HCT116 (cell line): ENCODE results near the gene RELL1. TPM values are rescaled to one million over a fixed set of nuclear protein-coding genes. Genes with fewer than 3 reads are reported as not detected.

ENCODE experiments used
- CBX3 ChIP-seq: IDR thresholded peaks from 2 replicates; pipeline ENCODE4 v1.6.1; 2012; ENCODE audit warnings: low read depth
- CEBPB ChIP-seq: IDR thresholded peaks from 2 replicates; pipeline ENCODE4 v1.6.1; 2012; ENCODE audit warnings: low read depth
- ELF1 ChIP-seq: IDR thresholded peaks from 2 replicates; pipeline ENCODE4 v1.6.1; 2012; ENCODE audit warnings: low read depth, borderline replicate concordance
- EZH2 ChIP-seq: fragments of 200-600 bp; sonication (generic); IDR thresholded peaks from 2 replicates; pipeline ENCODE4 v1.6.1; 2017; ENCODE audit warnings: antibody characterized with exemption, mixed run types
- FOSL1 ChIP-seq: IDR thresholded peaks from 2 replicates; pipeline ENCODE4 v1.6.1; 2012; ENCODE audit warnings: low read depth
- POLR2AphosphoS5 ChIP-seq: IDR thresholded peaks from 2 replicates; pipeline ENCODE4 v1.6.1; 2011; ENCODE audit warnings: mild to moderate bottlenecking, low read depth, low read length, moderate library complexity
- RAD21 ChIP-seq: IDR thresholded peaks from 2 replicates; pipeline ENCODE4 v1.6.1; 2012; ENCODE audit warnings: low read depth, mild to moderate bottlenecking
- SIN3A ChIP-seq: IDR thresholded peaks from 2 replicates; pipeline ENCODE4 v1.6.1; 2012; ENCODE audit warnings: low read depth
- TCF7L2 ChIP-seq: IDR thresholded peaks from 2 replicates; pipeline ENCODE4 v1.7.0; 2011; ENCODE audit warnings: borderline replicate concordance, inconsistent platforms; ENCODE audit not compliant: insufficient read depth, insufficient read length; ENCODE audit errors: extremely low read depth
- ZFX ChIP-seq: fragments of 450-650 bp; IDR thresholded peaks from 2 replicates; pipeline ENCODE4 v1.6.1; 2017
- ZNF274 ChIP-seq: fragments of 200-500 bp; sonication (Bioruptor generic); IDR thresholded peaks from 2 replicates; pipeline ENCODE4 v1.6.1; 2014; ENCODE audit warnings: mild to moderate bottlenecking, low read depth, low read length, inconsistent platforms
- total RNA-seq: library from RNA; stranded (reverse); gene quantifications from one replicate; pipeline ENCODE4 v1.2.1, GENCODE V29; 2021; ENCODE audit not compliant: unreplicated experiment
- TF ChIP-seq, protein P1 (sequence below): IDR thresholded peaks from 2 replicates; pipeline ENCODE4 v1.6.1; 2012
- TF ChIP-seq, protein P2 (sequence below): IDR thresholded peaks from 2 replicates; pipeline ENCODE4 v1.6.1; 2012; ENCODE audit warnings: low read depth

RELL1 gene
- total RNA-seq, 1 experiment from 2014 or later: 30.2 TPM

DNA sequence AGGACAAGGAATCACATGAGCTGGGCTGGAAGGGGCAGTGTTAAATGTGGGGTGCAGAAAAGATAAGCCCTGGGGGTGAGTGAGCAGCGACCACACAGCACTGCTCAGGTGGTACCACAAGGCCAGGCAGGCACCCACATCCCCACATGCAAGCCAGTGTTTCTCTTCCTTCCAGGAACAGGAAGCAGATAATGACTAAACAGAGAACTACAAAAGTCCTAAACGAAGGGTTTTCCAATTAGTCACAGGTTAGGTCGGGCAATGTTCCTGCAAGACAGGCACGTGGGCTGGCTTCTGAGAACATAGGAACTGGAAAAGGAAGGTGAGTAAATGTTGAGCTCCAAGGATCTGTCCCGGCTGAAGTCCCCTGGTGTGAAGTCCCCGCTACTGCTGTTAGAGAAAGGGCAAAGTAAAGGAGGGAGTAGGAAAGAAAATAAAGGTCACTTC, 19.5 kb downstream of the RELL1 start (continued):
- TF ChIP-seq, protein P1, sequence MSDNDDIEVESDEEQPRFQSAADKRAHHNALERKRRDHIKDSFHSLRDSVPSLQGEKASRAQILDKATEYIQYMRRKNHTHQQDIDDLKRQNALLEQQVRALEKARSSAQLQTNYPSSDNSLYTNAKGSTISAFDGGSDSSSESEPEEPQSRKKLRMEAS: peak; percentile 98
- TF ChIP-seq FOSL1: peak; percentile 93
- peak; percentile 87; the same call in 1 of the 2 replicates for TF ChIP-seq SIN3A
- TF ChIP-seq ZNF274: no peak
- no peak for TF ChIP-seq EZH2
- TF ChIP-seq TCF7L2: peak; percentile 83
- peak; percentile 67; the same call in 1 of the 2 replicates for TF ChIP-seq POLR2AphosphoS5
- peak; percentile 66 for TF ChIP-seq ELF1
- TF ChIP-seq RAD21: peak; percentile 52
- TF ChIP-seq ZFX: no peak
- peak; percentile 84 for TF ChIP-seq CEBPB
- TF ChIP-seq, protein P2, sequence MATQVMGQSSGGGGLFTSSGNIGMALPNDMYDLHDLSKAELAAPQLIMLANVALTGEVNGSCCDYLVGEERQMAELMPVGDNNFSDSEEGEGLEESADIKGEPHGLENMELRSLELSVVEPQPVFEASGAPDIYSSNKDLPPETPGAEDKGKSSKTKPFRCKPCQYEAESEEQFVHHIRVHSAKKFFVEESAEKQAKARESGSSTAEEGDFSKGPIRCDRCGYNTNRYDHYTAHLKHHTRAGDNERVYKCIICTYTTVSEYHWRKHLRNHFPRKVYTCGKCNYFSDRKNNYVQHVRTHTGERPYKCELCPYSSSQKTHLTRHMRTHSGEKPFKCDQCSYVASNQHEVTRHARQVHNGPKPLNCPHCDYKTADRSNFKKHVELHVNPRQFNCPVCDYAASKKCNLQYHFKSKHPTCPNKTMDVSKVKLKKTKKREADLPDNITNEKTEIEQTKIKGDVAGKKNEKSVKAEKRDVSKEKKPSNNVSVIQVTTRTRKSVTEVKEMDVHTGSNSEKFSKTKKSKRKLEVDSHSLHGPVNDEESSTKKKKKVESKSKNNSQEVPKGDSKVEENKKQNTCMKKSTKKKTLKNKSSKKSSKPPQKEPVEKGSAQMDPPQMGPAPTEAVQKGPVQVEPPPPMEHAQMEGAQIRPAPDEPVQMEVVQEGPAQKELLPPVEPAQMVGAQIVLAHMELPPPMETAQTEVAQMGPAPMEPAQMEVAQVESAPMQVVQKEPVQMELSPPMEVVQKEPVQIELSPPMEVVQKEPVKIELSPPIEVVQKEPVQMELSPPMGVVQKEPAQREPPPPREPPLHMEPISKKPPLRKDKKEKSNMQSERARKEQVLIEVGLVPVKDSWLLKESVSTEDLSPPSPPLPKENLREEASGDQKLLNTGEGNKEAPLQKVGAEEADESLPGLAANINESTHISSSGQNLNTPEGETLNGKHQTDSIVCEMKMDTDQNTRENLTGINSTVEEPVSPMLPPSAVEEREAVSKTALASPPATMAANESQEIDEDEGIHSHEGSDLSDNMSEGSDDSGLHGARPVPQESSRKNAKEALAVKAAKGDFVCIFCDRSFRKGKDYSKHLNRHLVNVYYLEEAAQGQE: no peak
- TF ChIP-seq CBX3: peak; percentile 98
